A673 (cell line): ENCODE data around the gene CCDC85B.

ENCODE experiments used
- CTCF ChIP-seq: fragments of 300-800, 200-600 bp; sonication (generic); conservative IDR thresholded peaks from 2 replicates; pipeline ENCODE4 v1.5.1; 2017; ENCODE audit warnings: low read depth, mild to moderate bottlenecking, antibody characterized with exemption, low read length, moderate library complexity, mixed read lengths
- EZH2 ChIP-seq: fragments of 200-600 bp; sonication (generic); IDR thresholded peaks from 2 replicates; pipeline ENCODE4 v1.6.1; 2017; ENCODE audit warnings: borderline replicate concordance, low read depth, mild to moderate bottlenecking, mixed read lengths, antibody characterized with exemption, low read length; ENCODE audit not compliant: poor library complexity, severe bottlenecking

- TF ChIP-seq CTCF: no peak
- TF ChIP-seq EZH2: no peak
Measured at GRCh38 chr11:65921876-65922275, 31.4 kb downstream of the CCDC85B start.
